OCI-LY3 (cell line): ENCODE results near the gene KDM6A.
"Not testable (repeated sequence)": the region's sequence is repeated elsewhere in the genome, so short reads cannot be mapped to it uniquely, and the experiment has no call there.

Source experiments
- H2AFZ ChIP-seq: fragments of 200-600, 300-600 bp; shearing (Covaris generic); 2 replicates; pipeline ENCODE4 v1.6.0; 2014; ENCODE audit warnings: antibody characterized with exemption, low read depth, low read length
- H3K27ac ChIP-seq: fragments of 200-600, 300-600 bp; sonication (generic); 2 replicates; pipeline ENCODE4 v1.5.1; 2014; ENCODE audit warnings: mild to moderate bottlenecking, low read length, moderate library complexity, mixed read lengths
- H3K27me3 ChIP-seq: fragments of 200-600, 300-600 bp; sonication (generic); 2 replicates; pipeline ENCODE4 v1.6.1; 2014; ENCODE audit warnings: low read depth, low read length, mixed read lengths
- H3K36me3 ChIP-seq: fragments of 200-600, 300-600 bp; sonication (generic); replicated peaks from 2 replicates; pipeline ENCODE3; 2014; ENCODE audit warnings: low read depth, low read length, mixed read lengths
- H3K4me1 ChIP-seq: fragments of 300-600, 200-600 bp; sonication (generic); 2 replicates; pipeline ENCODE4 v1.6.1; 2014; ENCODE audit warnings: low read length, mixed read lengths
- H3K4me2 ChIP-seq: fragments of 200-600, 300-600 bp; sonication (generic); 2 replicates; pipeline ENCODE4 v1.6.1; 2014; ENCODE audit warnings: low read length, mixed read lengths
- H3K4me3 ChIP-seq: fragments of 300-600, 200-600 bp; sonication (generic); 2 replicates; pipeline ENCODE4 v1.5.1; 2014; ENCODE audit warnings: antibody characterized with exemption, mild to moderate bottlenecking, low read length, moderate library complexity
- H3K79me2 ChIP-seq: fragments of 300-600, 200-600 bp; shearing (Covaris generic); 2 replicates; pipeline ENCODE4 v1.6.1; 2014; ENCODE audit warnings: mild to moderate bottlenecking, low read length, mixed read lengths
- H3K9ac ChIP-seq: fragments of 300-600, 200-600 bp; shearing (Covaris generic); 2 replicates; pipeline ENCODE4 v1.6.0; 2014; ENCODE audit warnings: mild to moderate bottlenecking, low read length, moderate library complexity
- H3K9me3 ChIP-seq: fragments of 200-600, 300-600 bp; shearing (Covaris generic); 2 replicates; pipeline ENCODE4 v1.6.1; 2014; ENCODE audit warnings: low read length, mixed read lengths; ENCODE audit not compliant: insufficient read depth
- H4K20me1 ChIP-seq: fragments of 200-600, 300-600 bp; sonication (generic); 2 replicates; pipeline ENCODE4 v1.6.1; 2016; ENCODE audit warnings: low read length, mixed read lengths; ENCODE audit not compliant: insufficient read depth
- CTCF ChIP-seq: fragments of 200-600, 300-600 bp; sonication (generic); IDR thresholded peaks from 2 replicates; pipeline ENCODE4 v1.5.1; 2014; ENCODE audit warnings: antibody characterized with exemption, low read length, low read depth
- EZH2phosphoT487 ChIP-seq: fragments of 200-600 bp; shearing (Covaris generic); IDR thresholded peaks from 2 replicates; pipeline ENCODE4 v1.6.1; 2018; ENCODE audit warnings: antibody characterized with exemption, mixed run types, low read depth

Gene KDM6A

GRCh38 chrX:44890247-44890646 lies 17.3 kb downstream of the KDM6A start:
- Histone ChIP-seq H3K9me3 (no peaks in the 10 kb centered on the region), H3K79me2 (peaks cover 98% of the 10 kb centered on the region), H3K4me2 (no peak overlapping the region), H3K27me3 (no peaks in the 10 kb centered on the region), H3K4me3 (no peak overlapping the region), H2AFZ (no peak overlapping the region), H3K36me3 (peaks cover 3% of the 10 kb centered on the region), H3K4me1 (peaks cover 8% of the 10 kb centered on the region; the same call in 1 of the 2 replicates), H3K9ac (no peak overlapping the region), H3K27ac (no peak overlapping the region), H4K20me1 (peaks cover 59% of the 10 kb centered on the region)
- TF ChIP-seq CTCF = no peak
- no peak for TF ChIP-seq EZH2phosphoT487

DNA sequence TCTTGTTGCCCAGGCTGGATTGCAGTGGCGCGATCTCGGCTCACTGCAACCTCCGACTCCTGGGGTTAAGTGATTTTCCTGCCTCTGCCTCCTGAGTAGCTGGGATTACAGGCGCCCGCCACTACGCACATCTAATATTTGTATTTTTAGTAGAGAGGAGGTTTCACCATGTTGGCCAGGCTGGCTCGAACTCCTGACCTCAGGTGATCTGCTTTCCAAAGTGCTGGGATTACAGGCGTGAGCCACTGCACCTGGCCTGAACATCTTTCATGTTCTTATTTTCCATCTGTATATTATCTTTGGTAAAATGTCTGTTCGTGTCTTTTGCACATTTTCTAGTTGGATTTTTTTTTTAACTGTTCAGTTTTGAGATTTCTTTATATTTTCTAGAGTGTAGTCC lies 17.7 kb downstream of the KDM6A start:
- H4K20me1 ChIP-seq = peaks cover 57% of the 10 kb centered on the region
- not testable (repeated sequence) for H3K4me1 ChIP-seq, H3K4me3 ChIP-seq, H3K27ac ChIP-seq, H3K27me3 ChIP-seq, H3K9ac ChIP-seq, H3K36me3 ChIP-seq, H2AFZ ChIP-seq, H3K9me3 ChIP-seq, H3K4me2 ChIP-seq
- H3K79me2 ChIP-seq = peaks cover 98% of the 10 kb centered on the region

GRCh38 chrX:44891642-44892041 lies 18.7 kb downstream of the KDM6A start:
- H2AFZ ChIP-seq = no peak overlapping the region
- no peak for TF ChIP-seq EZH2phosphoT487
- no peak for TF ChIP-seq CTCF
- H3K79me2 ChIP-seq = peaks cover 98% of the 10 kb centered on the region
- peaks cover 57% of the 10 kb centered on the region for H4K20me1 ChIP-seq
- H3K4me3 ChIP-seq = no peak overlapping the region
- H3K4me1 ChIP-seq = peaks cover 8% of the 10 kb centered on the region; the same call in 1 of the 2 replicates
- H3K9me3 ChIP-seq = peaks cover 4% of the 10 kb centered on the region
- peaks cover 3% of the 10 kb centered on the region for H3K36me3 ChIP-seq
- no peak overlapping the region for H3K4me2 ChIP-seq
- H3K27ac ChIP-seq = no peak overlapping the region
- H3K27me3 ChIP-seq = no peaks in the 10 kb centered on the region
- H3K9ac ChIP-seq = no peak overlapping the region

- Histone ChIP-seq H3K9ac (no peak overlapping the region), H3K36me3 (peaks cover 2% of the 10 kb centered on the region), H3K4me2 (no peak overlapping the region), H3K79me2 (peaks cover 98% of the 10 kb centered on the region), H4K20me1 (peaks cover 46% of the 10 kb centered on the region), H3K4me1 (peaks cover 17% of the 10 kb centered on the region), H3K4me3 (no peak overlapping the region), H3K9me3 (peaks cover 4% of the 10 kb centered on the region), H3K27me3 (no peaks in the 10 kb centered on the region), H2AFZ (no peak overlapping the region), H3K27ac (no peak overlapping the region)
- TF ChIP-seq EZH2phosphoT487 (no peak), CTCF (no peak)
Observed at GRCh38 chrX:44896876-44897186, 23.8 kb downstream of the KDM6A start.

DNA sequence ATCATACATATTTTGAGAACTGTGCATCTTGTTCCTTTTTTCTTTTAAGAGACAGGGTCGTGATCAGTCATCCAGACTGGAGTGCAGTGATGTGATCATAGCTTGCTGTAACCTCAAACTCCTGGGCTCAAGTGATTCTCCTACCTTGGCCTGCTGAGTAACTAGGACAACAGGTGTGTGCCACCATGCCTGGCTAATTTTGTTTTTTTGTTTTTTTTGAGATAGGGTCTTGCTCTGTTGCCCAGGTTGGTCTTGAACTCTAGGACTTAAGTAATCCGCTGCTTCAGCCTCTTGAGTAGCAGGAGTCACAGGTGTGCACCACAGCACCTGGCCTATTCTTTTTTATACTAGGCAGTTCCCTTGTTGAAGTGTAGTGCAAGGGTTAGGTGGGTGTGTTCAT lies 24.6 kb downstream of the KDM6A start:
- H3K4me3 ChIP-seq = no peak overlapping the region
- H3K27ac ChIP-seq = no peak overlapping the region
- peaks cover 2% of the 10 kb centered on the region for H3K36me3 ChIP-seq
- no peak overlapping the region for H3K4me2 ChIP-seq
- H2AFZ ChIP-seq = no peak overlapping the region
- peaks cover 4% of the 10 kb centered on the region for H3K9me3 ChIP-seq
- H3K79me2 ChIP-seq = peaks cover 98% of the 10 kb centered on the region
- no peak overlapping the region for H3K9ac ChIP-seq
- peaks cover 17% of the 10 kb centered on the region for H3K4me1 ChIP-seq
- TF ChIP-seq EZH2phosphoT487 = no peak
- H4K20me1 ChIP-seq = peaks cover 43% of the 10 kb centered on the region
- H3K27me3 ChIP-seq = no peaks in the 10 kb centered on the region
